HepG2 (cell line): ENCODE results near the gene CMAS. TPM values are rescaled to one million over a fixed set of nuclear protein-coding genes. Genes with fewer than 3 reads are reported as not detected.
A peak's percentile ranks its signal among the peaks of the same experiment; 100 is the strongest.

ENCODE experiments used
- ATF1 ChIP-seq: IDR thresholded peaks from 2 replicates; pipeline ENCODE4 v1.6.1; 2016; ENCODE audit warnings: mild to moderate bottlenecking, control low read depth
- ETV6 ChIP-seq: sonication (generic); formaldehyde crosslinking; conservative IDR thresholded peaks from 2 replicates; pipeline ENCODE4 v1.4.0; 2020; ENCODE audit warnings: missing genetic modification reagents
- GRHL1 ChIP-seq: sonication (generic); formaldehyde crosslinking; conservative IDR thresholded peaks from 2 replicates; pipeline ENCODE4 v1.8.0; 2022; ENCODE audit warnings: missing genetic modification reagents
- HNF1B ChIP-seq: sonication (generic); formaldehyde crosslinking; IDR thresholded peaks from 2 replicates; pipeline ENCODE4 v1.5.1; 2020; ENCODE audit warnings: mild to moderate bottlenecking, moderate library complexity, missing genetic modification reagents
- IKZF1 ChIP-seq: fragments of 450-650 bp; IDR thresholded peaks from 2 replicates; pipeline ENCODE4 v1.7.1; 2016
- JUND ChIP-seq: sonication (generic); formaldehyde crosslinking; IDR thresholded peaks from 2 replicates; pipeline ENCODE4 v1.8.0; 2022; ENCODE audit warnings: mild to moderate bottlenecking, missing genetic modification reagents
- KIAA2018 ChIP-seq: sonication (generic); formaldehyde crosslinking; IDR thresholded peaks from 2 replicates; pipeline ENCODE4 v1.5.0; 2020; ENCODE audit warnings: mild to moderate bottlenecking, missing genetic modification reagents, borderline replicate concordance
- LBX2 ChIP-seq: sonication (generic); formaldehyde crosslinking; IDR thresholded peaks from 2 replicates; pipeline ENCODE4 v1.5.0; 2020; ENCODE audit warnings: missing genetic modification reagents, mild to moderate bottlenecking, borderline replicate concordance
- NBN ChIP-seq: fragments of 450-650 bp; conservative IDR thresholded peaks from 2 replicates; pipeline ENCODE4 v1.6.1; 2017
- PCBP1 ChIP-seq: fragments of 200-400 bp; formaldehyde crosslinking; IDR thresholded peaks from 2 replicates; pipeline ENCODE4 v1.6.1; 2017; ENCODE audit warnings: mild to moderate bottlenecking, low read depth, low read length, borderline replicate concordance
- RFXANK ChIP-seq: IDR thresholded peaks from 2 replicates; pipeline ENCODE4 v1.6.1; 2016
- SNAPC2 ChIP-seq: sonication (generic); formaldehyde crosslinking; IDR thresholded peaks from 2 replicates; pipeline ENCODE4 v1.8.1; 2022; ENCODE audit warnings: mild to moderate bottlenecking, missing genetic modification reagents
- YY1 ChIP-seq: IDR thresholded peaks from 2 replicates; pipeline ENCODE4 v1.6.1; 2011; ENCODE audit warnings: low read length, low read depth, moderate library complexity, mild to moderate bottlenecking; ENCODE audit not compliant: insufficient read depth, insufficient replicate concordance
- ZNF124 ChIP-seq: sonication (generic); formaldehyde crosslinking; IDR thresholded peaks from 2 replicates; pipeline ENCODE4 v1.4.0; 2020; ENCODE audit warnings: missing genetic modification reagents
- ZNF256 ChIP-seq: sonication (generic); formaldehyde crosslinking; conservative IDR thresholded peaks from 2 replicates; pipeline ENCODE4 v1.4.0; 2020; ENCODE audit warnings: missing genetic modification reagents
- ZNF263 ChIP-seq: sonication (generic); formaldehyde crosslinking; IDR thresholded peaks from 2 replicates; pipeline ENCODE4 v1.4.0; 2020; ENCODE audit warnings: missing genetic modification reagents
- ZNF468 ChIP-seq: sonication (generic); formaldehyde crosslinking; IDR thresholded peaks from 2 replicates; pipeline ENCODE4 v1.8.0; 2022; ENCODE audit warnings: mild to moderate bottlenecking, moderate library complexity, missing genetic modification reagents
- ZNF891 ChIP-seq: sonication (generic); formaldehyde crosslinking; IDR thresholded peaks from 2 replicates; pipeline ENCODE4 v1.5.0; 2020; ENCODE audit warnings: mild to moderate bottlenecking, missing genetic modification reagents
- polyA plus RNA-seq, 8 experiments: library from polyadenylated mRNA; depleted of rRNA in 3 of 8; stranded (reverse) in 7 of 8; unstranded in 1 of 8; fragments of >200 nt; fragmentation: Illumina TruSeq in 4 of 8; extraction: Trizol in 4 of 8; gene quantifications; 2 replicates each; pipeline versions ENCODE4 v1.2.1 to v1.2.3, GENCODE V29; 2011 to 2016; ENCODE audit warnings: low read depth in 4 of 8, missing spikeins in 1 of 8, mixed read lengths in 1 of 8; ENCODE audit not compliant: insufficient read depth in 1 of 8
- total RNA-seq, 5 experiments: library from RNA; depleted of rRNA; stranded (reverse); fragments of >200 nt; fragmentation: Illumina TruSeq; extraction: Trizol; gene quantifications; 2 replicates each; pipeline ENCODE4 v1.2.3, GENCODE V29; 2016; ENCODE audit warnings: low read depth in 1 of 5

CMAS gene
- total and polyA plus RNA-seq, 2 of the 13 experiments (the other 11 are each of a cell fraction or from before 2014, with no cell fraction given): 14.0 to 21.3 TPM

- TF ChIP-seq YY1 (peak; percentile 67), ZNF124 (CRISPR knock-in tag) (no peak), ATF1 (no peak), IKZF1 (no peak), SNAPC2 (CRISPR knock-in tag) (no peak), NBN (no peak), KIAA2018 (no peak), LBX2 (no peak), ZNF256 (CRISPR knock-in tag) (no peak), ETV6 (CRISPR knock-in tag) (no peak), ZNF263 (CRISPR knock-in tag) (no peak), HNF1B (no peak; the same call in 1 of the 2 replicates), RFXANK (0 out of 2 replicates have a peak, but pooled peaks have one; percentile 25), ZNF891 (no peak), JUND (CRISPR knock-in tag) (no peak), GRHL1 (CRISPR knock-in tag) (no peak), ZNF468 (CRISPR knock-in tag) (no peak), PCBP1 (no peak)
Observed at GRCh38 chr12:22046090-22046967, at the start of gene CMAS (continued).
